ENCODE results near the gene IER3. TPM values are rescaled to one million over a fixed set of nuclear protein-coding genes. Genes with fewer than 3 reads are reported as not detected.

The IER3 gene
- total and polyA plus RNA-seq, 9 donors, result 9.7 to 221 (median 20.6) TPM

DNA sequence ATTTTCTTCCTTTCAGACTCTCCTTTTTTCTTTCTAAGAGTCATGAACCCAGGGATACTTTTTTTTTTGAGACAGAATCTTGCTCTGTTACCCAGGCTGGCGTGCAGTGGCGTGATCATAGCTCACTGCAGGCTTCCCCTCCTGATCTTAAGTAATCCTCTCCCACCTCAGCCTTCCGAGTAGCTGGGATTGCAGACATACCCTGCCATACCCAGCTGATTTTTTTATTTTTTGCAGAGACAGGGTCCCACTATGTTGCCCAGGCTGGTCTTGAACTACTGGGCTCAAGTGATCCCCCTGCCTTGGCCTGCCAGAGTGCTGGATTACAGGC is 32.8 kb upstream of the IER3 start:
- Histone ChIP-seq H3K27me3 (no peaks in the 10 kb centered on the region), H3K4me1 (ENCODE audit: insufficient read depth) (peaks cover 19% of the 10 kb centered on the region), H3K36me3 (no peaks in the 10 kb centered on the region), H3K27ac (no peak overlapping the region), H3K9me3 (no peaks in the 10 kb centered on the region), H3K4me3 (no peak overlapping the region)
- TF ChIP-seq EP300 (IDR thresholded peaks at IDR 0.05), result no peak
- no peak for TF ChIP-seq POLR2A (IDR thresholded peaks at IDR 0.05)
- TF ChIP-seq, protein P1, sequence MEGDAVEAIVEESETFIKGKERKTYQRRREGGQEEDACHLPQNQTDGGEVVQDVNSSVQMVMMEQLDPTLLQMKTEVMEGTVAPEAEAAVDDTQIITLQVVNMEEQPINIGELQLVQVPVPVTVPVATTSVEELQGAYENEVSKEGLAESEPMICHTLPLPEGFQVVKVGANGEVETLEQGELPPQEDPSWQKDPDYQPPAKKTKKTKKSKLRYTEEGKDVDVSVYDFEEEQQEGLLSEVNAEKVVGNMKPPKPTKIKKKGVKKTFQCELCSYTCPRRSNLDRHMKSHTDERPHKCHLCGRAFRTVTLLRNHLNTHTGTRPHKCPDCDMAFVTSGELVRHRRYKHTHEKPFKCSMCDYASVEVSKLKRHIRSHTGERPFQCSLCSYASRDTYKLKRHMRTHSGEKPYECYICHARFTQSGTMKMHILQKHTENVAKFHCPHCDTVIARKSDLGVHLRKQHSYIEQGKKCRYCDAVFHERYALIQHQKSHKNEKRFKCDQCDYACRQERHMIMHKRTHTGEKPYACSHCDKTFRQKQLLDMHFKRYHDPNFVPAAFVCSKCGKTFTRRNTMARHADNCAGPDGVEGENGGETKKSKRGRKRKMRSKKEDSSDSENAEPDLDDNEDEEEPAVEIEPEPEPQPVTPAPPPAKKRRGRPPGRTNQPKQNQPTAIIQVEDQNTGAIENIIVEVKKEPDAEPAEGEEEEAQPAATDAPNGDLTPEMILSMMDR (IDR thresholded peaks at IDR 0.05), result no peak
- intact Hi-C loops (cut with DNase I), result loop anchor here in 1 of 4 donors (5.0 kb wide), 1 partner anchor 35 kb away; the partner anchor contains the start of genes FLOT1 and IER3
- no peak for DNase-seq
- WGBS, 3 donors, result 95 to 98% (median 96%) methylated on average over 3 of the region's 3 CpGs

DNA sequence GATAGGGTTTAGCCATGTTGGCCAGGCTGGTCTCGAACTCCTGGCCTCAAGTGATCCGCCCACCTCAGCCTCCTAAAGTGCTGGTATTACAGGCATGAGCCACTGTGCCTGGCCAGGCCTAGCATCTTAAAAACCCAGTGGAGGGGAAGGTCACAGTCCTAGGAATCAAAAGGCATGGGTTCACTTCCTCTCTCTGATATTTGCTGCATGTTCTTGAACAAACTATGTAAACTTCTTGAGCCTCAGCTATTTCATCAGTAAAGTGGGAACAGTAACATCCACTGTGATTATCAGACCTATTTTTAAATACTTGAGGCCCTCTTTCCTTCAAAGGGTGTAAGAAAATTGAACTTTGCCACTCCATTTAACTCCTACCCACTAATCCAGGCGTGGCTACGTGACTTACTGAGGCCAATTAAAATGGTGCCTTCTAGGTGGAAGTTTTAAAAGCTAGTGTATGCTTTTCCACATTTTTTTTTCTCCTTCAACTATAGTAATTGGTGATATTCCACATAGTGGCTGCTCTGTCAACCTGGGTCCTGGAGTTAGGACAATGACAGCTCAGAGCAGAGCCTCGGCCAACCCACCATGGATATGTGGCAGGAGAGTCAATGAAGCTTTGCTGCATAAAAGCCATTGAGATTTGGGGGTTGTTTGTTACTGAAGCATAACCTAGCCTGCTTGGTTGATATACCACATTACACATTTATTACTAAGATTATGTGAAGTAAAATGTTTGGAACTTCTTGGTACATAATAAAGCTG is 32.2 kb upstream of the IER3 start:
- Histone ChIP-seq H3K27me3 (no peaks in the 10 kb centered on the region), H3K36me3 (no peaks in the 10 kb centered on the region), H3K4me3 (no peak overlapping the region), H3K9me3 (no peaks in the 10 kb centered on the region), H3K4me1 (ENCODE audit: insufficient read depth) (peaks cover 18% of the 10 kb centered on the region), H3K27ac (no peak overlapping the region)
- TF ChIP-seq, protein P1 (IDR thresholded peaks at IDR 0.05), result no peak
- no peak for TF ChIP-seq POLR2A (IDR thresholded peaks at IDR 0.05)
- TF ChIP-seq EP300 (IDR thresholded peaks at IDR 0.05), result no peak
- intact Hi-C loops (cut with DNase I), result loop anchor here in 1 of 4 donors (5.0 kb wide), 1 partner anchor 34 kb away; the partner anchor contains the start of genes FLOT1 and IER3
- no peak for DNase-seq
- WGBS, 3 donors, result 95 to 98% (median 97%) methylated on average over 5 of the region's 5 CpGs

DNA sequence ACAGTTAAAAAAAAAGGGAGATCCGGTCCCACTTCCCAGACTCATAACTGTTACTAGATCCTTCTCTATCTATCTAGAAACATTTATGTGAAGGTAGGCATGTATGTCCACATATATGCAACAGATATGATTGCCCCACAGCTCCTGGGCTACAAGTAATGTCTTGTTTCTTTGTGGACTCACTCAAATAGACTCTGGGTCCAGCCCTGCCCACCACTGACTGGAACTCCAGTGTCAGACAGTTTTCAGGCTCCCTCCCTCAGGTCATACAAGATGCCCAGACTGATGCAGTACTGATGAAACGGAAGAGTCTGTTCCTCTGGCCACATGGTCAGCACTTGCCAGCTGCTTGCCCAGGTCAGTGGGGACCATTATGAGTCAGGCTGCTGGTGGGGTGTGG is 30.8 kb upstream of the IER3 start:
- Histone ChIP-seq H3K36me3 (no peaks in the 10 kb centered on the region), H3K4me3 (no peak overlapping the region), H3K27ac (no peak overlapping the region), H3K9me3 (no peaks in the 10 kb centered on the region), H3K4me1 (ENCODE audit: insufficient read depth) (peaks cover 12% of the 10 kb centered on the region), H3K27me3 (no peaks in the 10 kb centered on the region)
- no peak for DNase-seq
- intact Hi-C loops (cut with DNase I), result loop anchor here in 1 of 4 donors (5.0 kb wide), 1 partner anchor 33 kb away; the partner anchor contains the start of genes FLOT1 and IER3
- TF ChIP-seq EP300 (IDR thresholded peaks at IDR 0.05), result no peak
- TF ChIP-seq POLR2A (IDR thresholded peaks at IDR 0.05), result no peak
- TF ChIP-seq, protein P1 (IDR thresholded peaks at IDR 0.05), result no peak
- 91 to 94% (median 94%) methylated on average over 2 of the region's 2 CpGs for whole genome bisulfite sequencing, 3 donors

DNA sequence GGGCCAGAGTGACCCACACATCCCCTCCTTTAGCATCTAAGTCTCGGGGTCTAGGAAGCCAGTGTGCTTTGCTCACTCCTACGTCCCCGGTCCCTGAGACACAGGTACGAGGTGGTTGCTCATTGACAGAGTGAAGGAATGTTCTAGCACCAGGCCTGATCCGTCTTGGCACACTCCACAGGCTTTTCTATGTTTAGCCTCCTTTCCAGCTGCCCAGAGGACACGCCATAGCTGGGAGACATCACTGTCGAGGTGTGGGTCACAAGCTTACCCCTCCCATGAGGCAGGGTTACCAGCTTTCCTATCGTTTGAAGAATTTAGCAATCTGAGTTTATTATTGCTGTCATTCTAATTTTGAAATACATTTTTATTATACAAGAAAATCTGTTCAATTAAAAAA is 30.4 kb upstream of the IER3 start:
- H3K4me1 ChIP-seq (ENCODE audit: insufficient read depth), result peaks cover 8% of the 10 kb centered on the region
- H3K27ac ChIP-seq, result no peak overlapping the region
- H3K36me3 ChIP-seq, result no peaks in the 10 kb centered on the region
- no peaks in the 10 kb centered on the region for H3K9me3 ChIP-seq
- 82 to 89% (median 83%) methylated on average over 8 of the region's 8 CpGs for WGBS, 3 donors
- H3K27me3 ChIP-seq, result no peaks in the 10 kb centered on the region
- no peak overlapping the region for H3K4me3 ChIP-seq
- no peak for DNase-seq
- intact Hi-C loops (cut with DNase I), result loop anchor here in 1 of 4 donors (5.0 kb wide), 1 partner anchor 32 kb away; the partner anchor contains the start of genes FLOT1 and IER3
- TF ChIP-seq, protein P1 (IDR thresholded peaks at IDR 0.05), result no peak
- TF ChIP-seq POLR2A (IDR thresholded peaks at IDR 0.05), result no peak
- no peak for TF ChIP-seq EP300 (IDR thresholded peaks at IDR 0.05)

Measured in ovary (tissue), 9 donors.